HG03521 (cell line): Measurements from ENCODE around the gene SLC8A2.

ENCODE experiments used
- ATAC-seq: cut with Tn5 transposase; IDR thresholded peaks from one replicate; pipeline ENCODE4 v1.9.1; 2021; ENCODE audit warnings: mild to moderate bottlenecking, moderate library complexity; ENCODE audit not compliant: unreplicated experiment

Gene SLC8A2

GRCh38 chr19:47433121-47433520 lies 38.6 kb downstream of the SLC8A2 start:
- no peak for ATAC-seq

- ATAC-seq = no peak
Observed at GRCh38 chr19:47432499-47432898, 39.2 kb downstream of the SLC8A2 start.

GRCh38 chr19:47432091-47432490 lies 39.6 kb downstream of the SLC8A2 start:
- ATAC-seq = no peak

- ATAC-seq = no peak
Observed at GRCh38 chr19:47430041-47430802, 41.5 kb downstream of the SLC8A2 start.

- no peak for ATAC-seq
Observed at GRCh38 chr19:47429140-47429793, 42.4 kb downstream of the SLC8A2 start.

- no peak for ATAC-seq
Observed at GRCh38 chr19:47428177-47428894, 43.4 kb downstream of the SLC8A2 start.

GRCh38 chr19:47427241-47428176 lies 44.2 kb downstream of the SLC8A2 start:
- ATAC-seq = no peak

GRCh38 chr19:47423203-47423882 lies 48.4 kb downstream of the SLC8A2 start:
- ATAC-seq = no peak

GRCh38 chr19:47422417-47423163 lies 49.1 kb downstream of the SLC8A2 start:
- no peak for ATAC-seq

- ATAC-seq = no peak
Observed at GRCh38 chr19:47421844-47422395, 49.8 kb downstream of the SLC8A2 start.

GRCh38 chr19:47421244-47421786 lies 50.4 kb downstream of the SLC8A2 start:
- ATAC-seq = no peak

GRCh38 chr19:47419789-47420188 lies 51.9 kb downstream of the SLC8A2 start:
- no peak for ATAC-seq

- ATAC-seq = no peak
Observed at GRCh38 chr19:47419030-47419783, 52.5 kb downstream of the SLC8A2 start, which contains the start of gene MEIS3. TSS of gene MEIS3 (minus strand) at chr19:47419527. CDS start at chr19:47419081, 446 bp downstream.

GRCh38 chr19:47418692-47419029 lies 53.0 kb downstream of the SLC8A2 start:
- ATAC-seq = no peak

GRCh38 chr19:47417746-47418691 lies 53.7 kb downstream of the SLC8A2 start:
- ATAC-seq = no peak

- ATAC-seq = no peak
Observed at GRCh38 chr19:47417107-47417745, 54.5 kb downstream of the SLC8A2 start.

- ATAC-seq = no peak
Observed at GRCh38 chr19:47416643-47416985, 55.1 kb downstream of the SLC8A2 start.
